Activated CD4-positive, alpha-beta T cell treated with anti-CD3 and anti-CD28 coated beads, Interleukin-10, Interleukin-2, amounts not matched to agents 100 ng/mL and 50 ng/mL, durations not matched to agents 16 hours and 8 hours (primary cell): ENCODE results near the gene SERTAD1.
"Not testable (repeated sequence)": the region's sequence is repeated elsewhere in the genome, so short reads cannot be mapped to it uniquely, and the experiment has no call there.

Source experiments
- DNase-seq: peaks from one replicate; pipeline ENCODE4 v3.0.0-alpha.2; 2020

SERTAD1 gene

DNA sequence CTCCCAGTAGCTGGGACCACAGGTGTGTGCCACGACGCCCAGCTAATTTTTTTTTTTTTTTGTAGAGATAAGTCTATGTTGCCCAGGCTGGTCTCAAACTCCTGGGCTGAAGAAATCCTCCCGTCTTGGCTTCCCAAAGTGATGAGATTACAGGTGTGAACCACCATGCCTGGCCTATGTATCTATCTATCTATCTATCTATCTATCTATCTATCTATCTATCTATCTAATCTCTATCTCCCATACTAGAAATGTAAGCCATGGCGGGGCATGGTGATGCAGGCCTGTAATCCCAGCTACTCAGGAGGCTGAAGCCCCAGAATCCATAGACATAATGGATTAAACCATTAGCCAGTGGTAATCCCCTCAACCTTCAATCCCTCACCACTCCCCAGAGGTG is 24.9 kb upstream of the SERTAD1 start:
- no peak for DNase-seq

DNA sequence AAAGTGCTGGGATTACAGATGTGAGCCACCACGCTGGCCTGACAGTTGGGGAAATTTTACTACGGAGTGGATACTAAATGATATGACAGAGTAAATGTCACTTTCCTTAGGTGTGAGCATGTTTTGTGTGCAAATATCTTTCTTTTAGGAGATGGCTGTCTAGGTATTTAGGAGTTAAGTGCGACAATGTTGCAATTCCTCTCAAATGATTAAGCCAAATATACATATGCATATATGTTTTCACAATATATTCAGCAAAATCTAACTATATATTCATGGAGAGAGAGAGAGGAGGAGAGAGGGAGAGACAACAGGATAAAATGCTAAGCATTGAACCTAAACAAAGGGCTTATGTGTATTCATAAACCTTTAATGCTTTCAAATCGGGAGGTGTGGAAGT is 23.7 kb upstream of the SERTAD1 start:
- no peak for DNase-seq

DNA sequence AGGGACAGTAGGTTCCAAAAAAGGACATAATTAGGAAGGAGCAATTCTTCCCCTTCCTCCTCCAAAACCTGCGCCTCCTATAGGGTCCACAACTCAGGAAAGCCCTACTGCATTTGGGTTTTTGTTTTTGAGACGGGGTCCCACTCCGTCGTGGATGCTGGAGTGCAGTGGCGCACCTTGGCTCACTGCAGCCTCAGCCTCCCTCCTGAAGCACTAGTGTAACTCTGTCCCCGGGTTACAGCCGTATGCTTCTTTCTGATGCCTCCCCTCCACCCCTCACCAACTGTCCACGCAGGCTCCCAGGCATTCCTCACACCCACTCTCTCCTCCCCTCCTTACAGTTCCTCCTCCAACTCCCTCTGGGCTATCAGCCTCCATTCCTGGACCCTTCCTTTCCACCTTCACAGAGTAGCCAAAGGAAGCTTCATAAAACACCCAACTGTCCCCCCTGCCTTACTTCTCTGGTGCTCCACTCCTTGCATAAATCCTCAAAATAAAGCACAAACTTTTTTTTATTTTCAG is 20.5 kb upstream of the SERTAD1 start:
- no peak for DNase-seq

DNA sequence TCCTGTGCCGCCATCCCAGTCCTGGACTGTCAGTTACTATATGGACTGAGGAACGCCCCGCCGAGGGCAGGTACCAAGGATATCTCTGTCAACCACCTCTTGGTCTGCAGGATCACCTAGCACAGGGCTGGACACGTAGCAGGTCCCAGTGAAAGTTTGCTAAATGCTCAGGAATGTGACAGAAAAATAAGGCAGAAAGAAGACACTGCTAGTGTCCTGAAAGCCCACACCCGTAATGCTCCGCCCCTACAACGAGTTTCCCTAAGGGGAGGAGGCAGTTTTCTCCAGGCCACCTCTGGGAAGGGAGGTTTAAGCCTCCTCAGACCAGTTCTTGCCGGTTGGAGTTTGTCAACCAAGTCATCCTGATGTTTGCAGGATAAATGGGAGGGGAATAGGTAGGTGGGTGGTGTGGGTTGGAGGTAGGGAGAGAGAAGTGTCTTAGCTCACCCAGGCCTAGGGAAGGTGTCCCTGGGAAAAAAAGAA is 20.0 kb upstream of the SERTAD1 start:
- no peak for DNase-seq

DNA sequence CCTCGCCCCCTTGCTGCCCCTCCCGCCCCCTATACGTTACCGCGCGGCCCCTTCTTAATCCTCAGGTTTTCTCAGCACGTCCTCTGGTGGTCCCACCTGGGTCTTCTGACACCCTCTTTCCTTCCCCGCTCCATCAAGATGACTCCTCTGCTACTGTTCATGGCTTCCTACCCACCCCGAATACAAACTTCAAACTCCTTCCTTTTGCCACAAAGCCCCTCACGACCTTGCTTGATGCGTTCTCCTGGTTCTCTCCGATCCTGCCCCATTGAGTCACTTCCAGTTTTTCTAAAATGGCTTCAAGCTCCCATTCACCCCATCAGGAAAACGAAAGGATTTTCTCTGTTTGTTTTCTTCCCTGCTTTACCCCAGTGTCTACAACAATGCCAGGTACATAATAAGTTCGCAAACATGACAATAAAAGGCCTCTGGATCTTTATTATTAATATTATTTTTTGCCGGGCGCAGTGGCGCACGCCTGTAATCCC is 19.1 kb upstream of the SERTAD1 start:
- no peak for DNase-seq

DNA sequence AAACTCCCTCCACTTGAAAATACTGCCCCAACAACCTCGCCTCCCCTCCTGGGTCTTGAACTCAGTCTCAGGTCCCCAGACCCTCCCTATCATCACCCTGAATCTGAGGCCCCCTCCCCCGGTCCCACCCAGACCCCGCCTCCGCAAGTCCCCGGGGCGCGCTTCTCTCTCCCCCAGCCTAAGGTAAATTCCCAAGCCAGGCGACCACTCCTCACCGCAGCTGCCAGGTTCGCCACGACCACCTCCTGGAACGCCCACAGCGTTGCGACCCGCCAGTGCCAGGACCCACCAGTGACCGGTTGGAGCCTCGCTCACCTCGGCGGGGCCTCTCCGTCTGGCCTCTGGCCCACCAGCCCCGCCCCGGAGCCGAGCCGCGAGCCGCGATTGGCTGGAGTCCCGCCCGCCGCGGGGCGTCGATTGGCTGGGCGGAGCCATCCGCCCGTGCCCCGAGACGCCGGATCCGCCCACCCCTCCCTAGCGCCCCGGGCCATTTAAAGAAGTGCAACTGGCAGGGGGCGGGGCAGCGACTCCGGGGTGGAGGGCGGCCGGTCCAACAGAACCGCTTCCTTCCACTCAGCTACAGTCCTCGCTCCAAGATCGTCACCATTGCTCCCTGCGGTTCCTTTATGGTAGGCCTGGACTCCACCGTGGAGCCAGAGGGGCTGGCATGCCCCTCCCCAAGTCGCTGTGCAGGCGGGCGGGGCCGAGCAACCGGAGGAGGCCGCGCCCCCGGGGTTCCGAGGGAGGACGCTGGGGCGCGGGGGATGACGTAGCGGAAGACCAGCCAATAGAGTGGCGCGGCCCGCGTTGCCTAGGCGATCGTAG is 18.4 kb upstream of the SERTAD1 start, which contains the start of gene SERTAD3:
TSS of gene SERTAD3 (minus strand) at position 336 of the 825 bp plus-strand sequence. CDS start 2,255 bp downstream, outside the sequence.
- DNase-seq = peak; percentile 97

DNA sequence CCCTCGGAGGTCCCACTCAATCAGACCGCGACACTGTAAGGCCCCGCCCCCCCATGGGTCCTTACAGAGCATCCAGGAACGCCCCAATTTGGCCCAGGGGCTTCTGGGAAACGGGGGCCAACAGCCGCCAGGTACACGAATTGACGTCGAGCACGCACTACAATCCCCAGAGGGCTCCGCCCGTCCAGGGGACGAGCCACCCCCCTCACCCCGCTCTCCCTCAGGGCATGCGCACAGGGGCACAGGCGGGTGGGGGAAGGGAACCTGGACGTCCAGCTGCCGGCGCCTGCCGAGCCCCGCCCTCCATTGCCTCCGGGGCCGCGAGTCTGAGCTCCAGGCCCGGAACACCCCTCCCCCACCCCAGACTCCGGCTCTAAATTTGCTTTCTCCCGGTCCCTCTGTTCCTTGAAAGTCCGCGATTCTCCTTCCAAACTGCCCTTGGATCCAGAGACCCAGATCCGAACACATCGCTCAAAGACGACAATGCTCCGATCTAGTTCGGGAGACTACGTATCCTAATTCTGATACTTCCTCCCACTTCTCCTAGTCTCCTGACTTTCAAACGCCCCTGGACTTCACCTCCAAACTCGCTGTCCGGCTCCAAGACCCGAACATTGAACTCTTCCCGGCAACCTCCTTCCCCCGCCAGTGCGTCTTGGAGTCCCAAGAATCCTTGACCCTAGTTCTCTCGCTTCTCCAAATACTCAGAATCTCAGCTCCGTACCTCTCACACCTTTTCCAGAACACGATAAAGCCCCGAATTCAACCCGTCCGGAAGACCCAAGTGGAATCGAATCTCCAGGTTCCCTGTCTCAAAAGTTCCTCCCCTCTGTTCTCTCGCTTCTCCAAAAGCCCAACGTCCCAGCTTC is 17.6 kb upstream of the SERTAD1 start:
- peak; percentile 100 for DNase-seq

DNA sequence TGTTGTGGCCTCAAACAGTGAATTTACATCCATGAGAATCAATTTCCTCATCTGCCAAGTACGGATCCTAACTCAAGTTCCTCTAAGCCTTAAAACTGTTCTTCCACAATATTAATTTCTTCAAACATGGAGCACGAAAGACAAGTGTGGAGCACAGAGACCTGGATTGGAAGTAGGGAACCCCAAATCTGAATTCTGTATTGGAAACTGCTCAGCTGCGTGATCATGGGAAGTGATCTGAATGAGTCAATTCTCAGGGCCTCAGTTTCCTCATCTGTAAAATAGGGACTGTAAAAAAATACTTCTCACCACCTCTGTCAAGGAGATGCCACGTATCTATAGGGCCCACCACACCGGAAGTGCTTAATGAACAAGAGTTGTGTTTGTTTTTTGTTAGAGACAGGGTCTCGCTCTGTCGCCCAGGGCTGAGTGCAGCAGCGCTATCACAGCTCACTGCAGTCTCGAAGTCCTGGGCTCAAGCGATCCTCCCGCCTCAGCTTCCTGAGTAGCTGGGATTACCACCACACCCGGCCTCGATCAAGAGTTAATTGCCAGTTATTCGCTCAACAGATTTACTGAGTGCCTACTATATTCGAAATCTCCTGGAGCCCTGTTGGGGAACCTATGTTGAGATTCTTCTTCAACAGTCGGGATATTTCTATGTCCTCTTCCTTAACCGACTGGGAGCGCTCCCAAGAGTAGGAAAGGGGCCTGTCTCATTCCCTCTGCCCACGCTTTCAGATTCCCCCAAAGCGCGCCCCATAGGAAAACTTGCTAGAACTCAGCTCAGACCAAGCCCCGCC is 16.7 kb upstream of the SERTAD1 start:
- no peak for DNase-seq

DNA sequence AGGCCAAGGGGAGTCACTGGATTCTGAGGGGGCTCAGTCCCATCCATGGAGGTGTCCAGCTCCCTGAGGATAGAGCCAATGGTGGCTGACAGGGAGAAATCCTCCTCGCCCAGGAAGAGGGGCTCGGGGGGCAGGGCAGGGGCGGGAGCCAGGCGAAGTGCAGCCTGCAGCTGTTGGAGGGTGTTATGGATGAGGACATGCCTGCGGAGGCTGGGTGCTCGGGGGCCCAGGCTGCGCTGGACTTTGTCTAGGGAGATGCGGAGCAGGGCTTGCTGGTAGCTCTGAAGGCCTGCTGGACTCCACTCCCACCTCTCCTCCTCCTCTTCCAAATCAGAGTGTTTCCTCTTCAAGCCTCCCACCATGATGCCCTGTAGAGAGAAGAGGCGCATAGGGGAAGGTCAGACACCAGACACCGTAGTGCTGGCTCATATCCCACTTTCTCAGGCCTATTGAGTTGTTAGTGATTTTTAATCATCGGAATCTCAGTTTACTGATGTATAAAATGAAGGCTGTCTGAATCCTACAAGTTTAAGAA is 16.0 kb upstream of the SERTAD1 start:
- no peak for DNase-seq

DNA sequence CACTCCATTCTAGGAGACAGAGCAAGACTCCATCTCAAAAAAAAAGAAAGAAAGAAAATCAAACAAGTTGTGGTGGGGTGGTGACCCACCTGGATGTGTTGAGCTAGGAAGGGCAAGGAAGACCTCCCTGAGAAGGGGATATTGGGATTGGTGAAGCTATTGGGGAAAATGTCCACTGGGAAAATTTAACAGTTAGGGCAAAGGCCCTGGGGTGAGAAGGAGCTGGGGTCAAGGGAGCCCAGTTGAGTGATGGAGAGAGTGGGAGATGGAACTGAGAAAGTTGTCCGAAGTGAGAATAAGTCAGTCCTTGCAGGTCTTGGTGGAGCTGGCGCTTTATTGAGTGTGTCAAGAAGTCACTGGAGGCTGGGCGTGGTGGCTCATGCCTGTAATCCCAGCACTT is 12.5 kb upstream of the SERTAD1 start:
- DNase-seq = no peak

DNA sequence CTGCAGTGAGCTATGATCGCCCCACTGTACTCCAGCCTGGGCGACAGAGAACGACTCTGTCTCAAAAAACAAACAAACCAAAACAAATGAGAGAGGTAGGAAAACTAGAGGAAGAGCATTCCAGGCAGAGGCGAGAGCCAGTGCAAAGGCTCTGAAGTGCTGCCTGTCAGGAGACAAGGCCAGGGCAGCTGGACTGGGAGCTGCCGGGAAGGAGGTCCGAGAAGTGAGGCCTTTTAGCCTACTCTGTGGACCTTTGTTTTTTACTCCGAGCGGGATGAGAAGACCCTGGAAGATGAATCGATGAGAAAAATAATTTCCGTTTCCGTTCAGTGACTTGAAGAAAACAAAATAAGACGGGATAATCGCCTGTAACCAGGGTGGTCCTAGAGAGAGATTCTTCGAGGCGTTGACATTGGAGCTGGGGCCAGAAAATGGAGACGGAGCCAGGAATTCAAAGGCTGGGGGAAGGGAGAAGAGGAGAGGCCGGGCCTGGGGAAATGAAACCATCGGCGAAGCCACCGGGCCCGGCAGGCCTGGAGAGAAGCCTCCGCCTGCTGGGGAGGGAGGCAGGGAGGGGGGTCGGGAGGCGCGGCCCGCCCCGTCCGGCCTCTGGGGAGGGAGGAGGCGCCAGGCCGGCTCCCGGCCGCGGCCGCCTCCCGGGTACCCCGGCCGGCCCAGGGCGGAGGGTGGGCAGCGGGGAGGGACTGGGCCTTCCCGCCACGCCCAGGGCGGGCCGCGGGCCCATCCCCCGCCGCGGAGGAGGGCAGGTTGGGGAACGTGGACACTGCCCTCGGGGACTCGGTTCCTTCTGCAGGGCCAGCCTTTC is 7.8 kb upstream of the SERTAD1 start:
- peak; percentile 61 for DNase-seq

DNA sequence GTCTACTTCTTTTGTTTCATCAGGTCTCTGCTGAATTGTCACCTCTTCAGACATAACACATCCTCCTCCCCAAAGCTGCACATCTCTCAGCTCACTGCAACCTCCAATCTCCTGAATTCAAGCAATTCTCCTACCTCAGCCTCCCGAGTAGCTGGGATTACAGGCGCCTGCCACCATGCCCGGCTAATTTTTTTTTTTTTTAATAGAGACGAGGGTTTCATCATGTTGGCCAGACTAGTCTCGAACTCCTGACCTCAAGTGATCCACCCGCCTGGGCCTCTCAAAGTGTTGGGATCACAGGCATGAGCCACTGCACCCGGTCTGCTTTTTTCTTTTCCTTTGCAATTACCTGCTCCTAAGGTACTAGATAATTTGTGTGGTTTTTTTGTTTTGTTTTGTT is 7.0 kb upstream of the SERTAD1 start:
- DNase-seq = not testable (repeated sequence)

DNA sequence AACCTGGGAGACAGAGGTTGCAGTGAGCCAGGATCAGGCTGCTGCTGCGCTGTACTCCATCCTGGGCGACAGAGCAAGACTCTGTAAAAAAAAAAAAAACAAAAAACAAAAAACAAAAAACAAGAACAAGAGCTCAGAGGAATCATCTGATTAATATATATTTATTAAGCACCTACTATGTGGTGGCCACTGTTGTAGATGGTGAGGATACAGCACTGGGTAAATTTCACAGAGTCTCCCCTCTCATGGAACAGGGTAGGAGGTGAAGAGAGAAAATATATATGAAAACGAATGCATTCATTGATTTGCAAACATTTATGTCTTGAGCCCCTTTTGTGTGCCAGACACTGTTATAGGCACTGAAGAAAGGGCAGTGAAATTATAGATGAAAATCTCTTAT is 5.9 kb upstream of the SERTAD1 start:
- no peak for DNase-seq

DNA sequence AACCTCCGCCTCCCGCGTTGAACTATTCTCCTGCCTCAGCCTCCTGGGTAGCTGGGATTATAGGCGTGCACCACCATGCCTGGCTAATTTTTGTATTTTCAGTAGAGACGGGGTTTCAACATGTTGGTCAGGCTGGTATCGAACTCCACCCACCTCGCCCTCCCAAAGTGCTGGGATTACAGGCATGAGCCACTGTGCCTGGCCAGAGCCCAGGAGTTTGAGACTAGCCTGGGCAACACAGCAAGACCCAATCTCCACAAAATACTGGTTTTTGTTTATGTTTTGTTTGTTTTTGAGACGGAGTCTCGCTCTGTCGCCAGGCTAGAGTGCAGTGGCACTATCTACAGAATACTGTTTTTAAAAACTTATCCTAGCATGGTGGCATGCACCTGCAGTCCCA is 4.5 kb upstream of the SERTAD1 start:
- DNase-seq = not testable (repeated sequence)

DNA sequence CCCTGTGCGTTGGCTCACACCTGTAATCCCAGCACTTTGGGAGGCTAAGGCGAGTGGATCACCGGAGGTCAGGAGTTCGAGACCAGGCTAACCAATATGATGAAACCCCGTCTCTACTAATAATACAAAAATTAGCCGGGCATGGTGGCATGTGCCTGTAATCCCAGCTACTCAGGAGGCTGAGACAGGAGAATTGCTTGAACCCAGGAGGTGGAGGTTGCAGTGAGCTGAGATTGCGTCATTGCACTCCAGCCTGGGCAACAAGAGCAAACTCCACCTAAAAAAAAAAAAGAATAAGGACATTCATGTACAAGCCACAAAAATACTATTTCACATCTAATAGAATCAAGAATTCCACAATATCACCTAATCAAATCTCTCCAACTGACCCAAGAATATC is 2.4 kb upstream of the SERTAD1 start:
- DNase-seq = not testable (repeated sequence)

DNA sequence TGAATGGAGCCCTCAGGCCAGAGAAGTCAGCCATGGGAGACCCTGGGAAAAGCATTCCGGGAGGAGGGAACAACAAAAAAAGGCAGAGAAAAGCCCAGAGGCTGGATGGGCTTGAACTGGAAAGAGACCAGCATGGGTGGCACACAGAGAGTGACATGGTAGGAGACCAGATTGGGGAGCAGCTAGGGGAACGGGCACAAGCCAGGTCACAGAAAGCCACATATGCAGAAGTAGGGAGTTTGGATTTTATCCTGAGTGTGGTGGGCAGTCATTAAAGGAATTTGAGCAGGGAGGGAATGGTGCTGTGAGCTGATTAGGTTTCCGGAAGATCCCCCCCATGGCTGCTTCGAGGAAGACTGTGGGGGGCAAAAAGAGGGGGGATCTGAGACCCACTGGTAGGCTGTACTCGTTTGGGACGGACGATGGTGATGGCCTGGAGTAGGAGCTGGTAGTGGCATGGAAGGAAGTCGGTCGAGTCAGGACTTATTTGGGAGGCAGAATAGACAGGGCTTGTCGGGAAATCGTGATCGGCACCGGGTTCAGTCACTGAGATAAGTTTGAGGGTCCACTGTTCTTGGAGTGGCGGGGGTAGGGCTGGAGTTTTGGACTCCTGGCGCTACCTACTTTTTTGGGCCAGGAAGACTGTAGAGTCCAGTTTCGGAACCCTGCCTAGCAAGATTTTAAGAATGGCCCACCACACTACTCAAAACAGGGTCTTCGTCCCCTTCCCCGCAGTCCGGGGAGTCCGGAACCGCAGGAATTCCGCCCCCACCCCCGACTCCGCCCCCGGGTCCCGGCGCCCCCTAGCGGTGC is 949 bp downstream of the SERTAD1 start:
- DNase-seq = peak; percentile 22

DNA sequence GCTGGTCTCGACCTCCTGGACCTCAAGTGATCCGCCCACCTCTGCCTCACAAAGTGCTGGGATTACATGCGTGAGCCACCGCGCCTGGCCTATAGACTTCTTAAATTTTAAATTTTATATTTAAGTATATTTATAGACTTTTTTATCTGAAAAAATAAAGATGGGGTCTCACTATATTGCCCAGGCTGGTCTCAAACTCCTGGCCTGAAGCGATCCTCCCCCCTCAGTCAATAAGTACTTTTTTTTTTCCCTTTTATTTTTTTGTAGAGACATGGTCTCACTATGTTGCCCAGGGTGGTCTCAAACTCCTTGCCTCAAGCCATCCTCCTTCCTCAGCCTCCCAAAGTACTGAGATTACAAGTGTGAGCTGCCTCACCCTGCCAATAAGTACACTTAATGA is 1.9 kb downstream of the SERTAD1 start:
- DNase-seq = no peak

DNA sequence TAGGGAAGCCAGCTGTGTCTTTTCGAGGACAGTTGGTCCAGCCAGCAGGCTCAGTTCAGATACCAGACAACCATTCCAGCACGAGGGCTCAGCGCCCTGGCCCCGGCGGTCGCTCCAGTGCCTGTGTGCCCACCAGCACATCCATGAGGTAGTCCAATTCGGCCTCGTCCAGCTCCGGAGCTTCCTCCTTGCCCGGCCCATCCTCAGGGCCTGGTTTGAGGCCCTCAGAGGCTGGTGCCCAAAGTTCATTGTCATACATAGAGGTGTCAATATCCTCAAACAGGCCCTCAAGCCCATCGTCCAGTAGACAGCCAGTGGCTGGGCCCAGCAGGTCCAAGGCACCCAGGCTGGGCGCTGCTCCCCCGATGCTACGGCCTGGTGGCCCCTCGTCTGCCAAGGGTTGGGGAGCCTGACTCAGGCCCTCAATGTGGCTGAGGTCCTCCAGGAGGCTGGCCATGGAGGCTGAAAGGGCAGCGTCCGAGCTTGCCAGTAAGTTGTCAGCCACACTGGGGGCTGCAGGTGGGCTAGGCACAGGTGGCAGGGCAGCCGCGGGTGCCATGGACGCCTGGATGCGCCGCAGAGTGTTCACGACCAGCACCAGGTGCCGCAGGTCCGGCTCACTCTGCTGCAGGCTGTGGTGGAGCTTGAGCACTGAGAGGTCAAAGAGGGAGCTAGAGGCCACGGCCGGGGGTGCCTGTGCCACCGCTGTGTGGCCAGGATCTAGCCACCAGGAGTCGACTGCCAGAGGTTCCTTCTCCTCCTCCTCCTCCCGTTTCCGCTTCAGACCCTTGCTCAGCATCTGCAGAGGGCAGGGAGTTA is 2.8 kb downstream of the SERTAD1 start:
- no peak for DNase-seq

DNA sequence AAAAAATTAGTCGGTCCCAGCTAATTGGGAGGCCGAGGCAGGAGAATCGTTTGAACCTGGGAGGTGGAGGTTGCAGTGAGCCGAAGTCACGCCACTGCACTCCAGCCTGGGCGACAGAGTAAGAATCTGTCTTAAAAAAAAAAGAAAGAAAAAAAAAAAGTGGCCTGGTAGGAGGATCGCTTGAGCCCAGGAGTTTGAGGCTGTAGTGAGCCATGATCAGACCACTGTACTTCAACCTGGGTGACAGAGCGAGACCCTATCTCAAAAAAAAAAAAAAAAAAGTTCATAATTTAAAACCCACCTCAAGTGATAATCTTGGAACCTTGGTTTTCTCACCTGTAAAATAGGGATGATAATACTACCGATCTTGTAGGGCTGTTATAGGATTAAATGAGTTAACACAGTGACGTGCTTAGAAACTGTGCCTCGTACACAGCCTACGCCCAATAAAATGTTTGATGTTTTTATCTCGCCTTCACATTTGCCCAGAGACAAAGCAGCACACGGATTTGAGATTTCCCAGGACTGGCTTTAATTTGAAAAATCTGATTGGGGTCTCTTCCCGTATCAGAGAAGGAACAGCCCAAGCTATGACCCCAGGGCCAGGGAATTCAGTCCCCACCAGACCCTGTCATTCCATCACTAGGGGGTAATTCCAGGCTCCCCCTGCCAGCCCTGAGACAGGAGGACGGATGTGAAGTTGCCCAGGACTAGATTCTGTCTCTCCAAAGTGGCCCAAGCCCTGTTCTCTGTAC is 3.6 kb downstream of the SERTAD1 start:
- DNase-seq = no peak
